GM21737 (cell line): Measurements from ENCODE around the gene RAB31.

Experiments used
- ATAC-seq: cut with Tn5 transposase; IDR thresholded peaks from one replicate; pipeline ENCODE4 v1.9.1; 2021; ENCODE audit warnings: mild to moderate bottlenecking, moderate library complexity; ENCODE audit not compliant: unreplicated experiment

The RAB31 gene

GRCh38 chr18:9690418-9691188 lies 17.5 kb upstream of the RAB31 start:
- no peak for ATAC-seq

- ATAC-seq, result no peak
Observed at GRCh38 chr18:9691235-9691634, 16.9 kb upstream of the RAB31 start.

GRCh38 chr18:9694174-9694573 lies 13.9 kb upstream of the RAB31 start:
- no peak for ATAC-seq

- no peak for ATAC-seq
Observed at GRCh38 chr18:9694952-9695495, 13.1 kb upstream of the RAB31 start.

DNA sequence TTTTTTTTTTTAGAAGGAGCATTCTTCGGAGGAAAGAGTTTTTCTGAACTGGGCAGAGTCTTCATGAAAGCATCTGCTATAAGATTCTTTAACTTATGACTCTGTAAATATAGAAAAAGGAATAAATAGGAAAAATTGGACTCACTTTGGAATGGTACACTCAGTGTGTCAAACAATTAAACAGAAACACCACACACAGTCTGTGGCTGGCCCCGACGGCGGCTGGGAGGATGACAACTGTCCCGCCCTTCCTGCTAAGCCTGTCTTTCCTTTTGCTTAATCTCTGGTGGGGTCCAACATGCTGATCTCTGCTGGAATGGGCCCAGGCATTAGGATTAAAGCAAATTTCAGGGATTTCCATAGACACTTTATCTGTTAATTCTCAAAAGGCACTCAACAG lies 12.5 kb upstream of the RAB31 start:
- ATAC-seq, result no peak

DNA sequence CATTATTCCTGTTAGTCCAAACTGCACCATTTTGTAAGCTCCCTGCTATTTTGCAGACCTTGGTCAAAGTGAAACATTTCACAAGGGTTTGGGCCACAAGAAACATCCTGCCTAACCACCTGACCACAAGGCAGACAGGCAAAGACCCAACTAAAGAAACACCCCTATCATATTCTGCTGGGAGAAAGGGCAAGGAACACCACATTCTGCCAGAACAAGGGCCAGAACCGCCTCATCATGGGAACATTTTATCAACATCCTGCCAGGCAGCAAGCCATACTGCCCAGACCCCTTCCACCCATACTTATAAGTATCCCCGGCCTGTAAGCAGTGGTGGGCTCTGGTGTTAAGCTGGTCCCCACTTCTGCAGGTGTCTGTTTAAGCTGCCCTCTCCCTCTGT lies 12.0 kb upstream of the RAB31 start:
- ATAC-seq, result no peak

DNA sequence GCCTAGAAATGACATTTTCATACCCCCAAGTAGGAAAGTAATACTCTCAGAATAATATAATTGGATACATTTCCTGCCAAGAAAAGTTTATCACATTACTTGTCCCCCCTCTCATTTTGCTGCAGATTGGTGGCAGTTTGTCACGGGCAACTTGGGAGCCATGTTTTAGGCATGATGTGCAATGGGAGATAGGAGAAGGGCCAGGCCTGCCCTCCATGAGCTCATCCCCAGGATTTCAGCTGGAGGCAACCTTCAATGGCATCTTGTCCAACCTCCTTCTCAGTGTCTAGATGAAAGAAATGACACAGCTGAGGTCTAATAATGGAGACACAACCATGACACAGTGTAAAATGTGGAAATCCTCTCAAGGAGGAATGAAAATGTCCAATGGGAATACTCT lies 11.4 kb upstream of the RAB31 start:
- ATAC-seq, result no peak

DNA sequence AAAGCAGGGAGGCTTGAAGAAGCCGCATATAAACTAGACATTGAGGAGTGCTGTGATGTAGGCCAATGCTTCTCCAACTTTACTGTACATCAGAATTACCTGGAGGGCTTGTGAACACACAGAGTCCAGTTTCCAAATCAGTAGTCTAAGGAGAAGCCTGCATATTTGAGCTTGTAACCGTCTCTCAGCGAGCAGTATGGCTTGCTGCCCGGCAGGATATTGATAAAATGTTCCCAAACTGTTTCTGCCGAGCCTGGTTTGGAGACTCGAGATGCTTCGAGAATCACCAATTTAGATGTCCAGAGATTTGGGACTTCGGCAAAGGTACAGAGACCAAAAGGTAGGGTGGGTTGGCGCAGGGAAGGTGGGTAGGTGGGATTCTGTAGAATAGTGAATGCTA lies 11.0 kb upstream of the RAB31 start:
- ATAC-seq, result no peak

DNA sequence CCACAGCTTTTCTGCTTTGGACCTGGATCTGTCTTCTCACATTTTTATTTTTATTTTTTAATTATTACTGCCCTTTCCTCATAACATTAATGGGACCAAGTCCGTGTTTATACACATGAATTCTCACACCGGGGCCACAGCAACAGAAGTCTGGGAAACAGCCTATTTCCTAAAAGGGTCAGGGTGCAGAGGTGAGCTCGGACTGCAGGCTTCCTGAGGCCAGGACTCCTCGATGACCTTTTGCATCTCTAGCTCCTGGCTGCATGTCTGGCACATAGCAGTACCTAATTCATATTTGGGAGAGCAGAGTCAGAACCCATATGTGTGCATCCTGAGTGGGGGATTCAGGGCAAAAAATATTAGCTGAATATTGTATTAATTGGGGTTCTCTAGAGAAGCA lies 9.6 kb upstream of the RAB31 start:
- ATAC-seq, result no peak

DNA sequence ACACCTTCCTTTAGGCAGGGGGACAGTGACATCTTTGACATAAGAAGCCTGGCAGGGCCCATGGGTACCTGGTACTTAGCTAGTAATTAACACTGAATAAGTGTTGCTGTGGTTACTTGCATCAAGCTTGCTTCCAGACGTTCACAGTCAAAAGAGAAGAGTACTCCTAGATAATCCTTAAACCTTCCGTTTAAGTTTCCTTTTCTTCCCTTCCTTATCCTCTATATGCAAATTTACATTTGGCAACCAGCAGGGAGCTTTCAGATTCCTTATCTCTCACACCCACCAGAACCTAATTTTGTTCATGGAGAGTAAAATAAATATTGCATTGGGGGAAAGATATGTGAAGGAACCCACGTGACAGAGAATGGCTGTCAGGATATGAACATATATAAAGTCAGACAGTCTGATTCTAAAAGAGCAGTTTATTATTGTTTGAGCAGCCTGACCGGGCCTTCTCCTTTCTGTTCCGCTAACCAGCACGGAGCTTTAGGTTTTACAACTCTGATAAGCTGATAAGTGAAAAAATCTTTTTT lies 7.8 kb upstream of the RAB31 start:
- no peak for ATAC-seq

DNA sequence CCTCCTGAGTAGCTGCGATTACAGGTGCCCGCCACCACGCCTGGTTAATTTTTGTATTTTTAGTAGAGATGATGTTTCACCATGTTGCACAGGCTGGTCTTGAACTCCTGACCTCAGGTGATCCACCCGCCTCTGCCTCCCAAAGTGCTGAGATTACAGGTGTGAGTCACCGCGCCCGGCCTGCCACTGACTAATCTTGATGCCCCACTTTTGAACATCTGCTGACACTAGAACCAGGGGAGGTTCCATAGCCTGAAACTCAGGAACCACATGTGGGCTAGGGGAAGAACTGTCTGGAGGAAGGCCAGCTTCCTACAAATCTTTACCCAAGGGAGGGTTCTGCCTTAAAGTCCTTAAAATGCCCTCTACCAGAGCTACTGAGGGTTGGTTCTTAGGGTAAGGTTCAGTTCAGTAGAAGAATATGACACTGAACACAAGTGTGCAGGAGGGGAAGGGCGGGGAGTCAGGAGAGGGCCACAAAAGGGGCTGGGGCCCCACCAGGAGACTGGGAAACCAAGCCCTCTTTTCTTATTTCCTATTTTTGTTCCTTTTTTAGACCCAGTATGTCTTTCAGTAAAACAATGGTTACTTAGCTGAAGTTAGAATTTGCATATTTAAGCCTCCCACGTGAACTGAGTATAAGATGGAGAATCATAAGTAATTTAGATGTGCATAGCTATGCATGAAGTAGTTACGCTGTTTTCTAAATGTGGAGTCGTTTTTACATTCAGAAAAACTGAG lies 6.3 kb upstream of the RAB31 start:
- ATAC-seq, result no peak

DNA sequence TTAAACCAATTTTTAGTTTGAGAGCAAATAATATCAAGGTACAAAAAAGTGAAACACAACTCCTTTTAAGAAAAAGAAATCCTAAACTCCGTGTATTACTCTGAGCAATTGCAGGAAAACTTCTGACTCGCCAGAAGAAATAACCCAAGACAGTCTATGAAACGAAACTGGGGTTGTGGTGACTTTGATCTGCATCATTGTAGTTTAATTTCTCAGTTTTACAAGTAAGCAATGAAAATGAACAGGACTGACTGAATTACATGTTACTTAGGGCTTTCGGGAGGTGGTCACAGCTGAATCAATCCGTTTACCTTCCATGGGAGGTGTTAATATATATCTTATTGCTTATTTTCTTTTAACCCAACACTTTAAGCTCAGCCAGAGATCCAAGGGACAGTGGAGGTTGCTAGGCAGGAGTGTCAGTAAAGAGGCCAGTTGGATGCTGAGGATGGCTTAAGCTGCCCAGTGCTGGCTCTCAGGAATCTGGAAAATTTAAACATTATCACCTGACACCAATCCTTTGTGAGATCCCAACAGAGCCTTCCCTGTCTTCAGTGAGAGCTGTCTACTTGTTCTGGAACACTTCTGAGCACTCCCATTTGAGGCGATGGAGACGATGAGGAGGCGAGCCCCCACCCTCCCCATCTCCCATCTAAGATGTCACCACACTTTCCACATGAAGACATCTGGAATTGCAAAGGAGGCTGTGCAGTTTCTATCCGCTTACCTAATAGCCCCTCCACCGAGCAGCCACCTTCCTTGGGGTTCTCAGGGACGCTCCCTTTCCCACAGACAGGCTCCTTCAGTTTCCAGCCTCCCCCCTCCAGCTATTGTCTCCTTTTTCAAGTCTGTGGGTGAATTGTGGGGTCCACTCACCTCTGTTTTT lies 3.6 kb upstream of the RAB31 start:
- ATAC-seq, result no peak

- ATAC-seq, result no peak
Observed at GRCh38 chr18:9705183-9705829, 2.8 kb upstream of the RAB31 start.

DNA sequence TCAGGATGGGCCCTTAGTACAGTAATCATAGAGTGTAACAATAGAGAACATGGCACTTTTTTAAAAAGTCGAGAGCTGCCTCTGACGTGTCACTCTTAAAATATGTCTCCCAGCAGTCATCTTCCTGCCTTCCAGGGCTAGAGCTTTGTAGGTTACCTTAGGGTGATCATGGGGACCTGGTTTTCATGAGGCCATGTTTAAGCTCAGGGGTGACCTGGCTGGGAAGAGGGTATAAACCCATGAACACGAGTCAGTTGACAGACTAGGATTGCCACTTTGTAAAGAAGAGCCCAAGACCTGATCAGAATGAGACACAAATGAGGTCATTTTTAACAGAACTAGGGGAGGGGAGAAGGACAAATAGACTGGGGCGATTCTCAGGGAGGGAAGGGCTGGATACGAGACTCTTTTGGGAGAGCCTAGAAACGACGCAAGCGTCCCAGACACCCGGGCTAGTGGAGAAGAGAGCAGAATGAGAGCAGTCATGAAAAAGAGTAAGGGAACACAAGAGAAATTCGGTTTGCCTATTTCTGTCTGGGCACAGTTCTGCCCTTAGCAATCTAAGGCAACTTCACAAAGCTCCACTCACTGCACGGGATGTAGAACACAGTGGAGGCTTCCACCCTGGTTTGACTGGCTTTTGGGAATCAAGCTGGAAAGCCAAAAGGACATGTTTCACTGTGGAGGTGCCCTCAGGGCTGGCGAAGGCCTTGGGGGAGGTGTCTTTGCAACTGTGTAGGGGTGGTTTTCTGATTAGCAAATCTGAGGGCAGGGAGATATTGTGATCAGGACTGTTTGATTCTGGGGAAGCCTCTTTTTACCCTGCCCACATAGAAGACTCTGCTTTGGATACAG lies 1.8 kb upstream of the RAB31 start:
- ATAC-seq, result no peak

DNA sequence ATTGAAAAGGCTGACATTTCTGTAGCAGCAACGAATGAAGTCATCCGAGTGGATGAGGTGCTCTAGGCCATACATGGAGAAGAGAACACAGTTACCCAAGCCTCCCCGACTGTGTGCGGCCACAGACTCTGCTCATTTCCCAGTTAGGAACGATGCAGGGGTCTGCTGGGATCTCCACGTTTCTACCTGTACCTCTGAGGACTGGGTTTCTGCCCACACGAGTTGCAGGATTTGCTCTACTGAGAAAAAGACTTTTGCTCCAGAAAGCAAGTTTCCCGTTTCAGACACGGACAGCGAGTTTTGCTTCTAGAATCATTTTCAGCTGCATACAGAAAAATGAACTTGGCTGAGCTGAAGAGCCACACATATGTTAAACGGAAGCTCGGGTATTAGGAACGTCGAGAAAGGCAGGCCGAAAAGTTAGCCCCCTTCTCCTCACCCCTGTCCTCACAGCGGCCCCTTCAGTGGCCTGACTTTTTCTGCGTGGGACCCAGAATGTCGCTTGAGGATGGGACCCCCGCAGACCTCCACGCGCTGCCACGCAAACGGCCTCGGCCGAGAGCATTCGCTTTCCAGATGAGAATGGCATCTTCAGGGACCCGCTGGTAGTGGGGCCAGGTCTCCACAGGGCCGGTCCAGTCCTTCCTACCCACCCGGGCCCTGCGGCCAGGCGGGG lies 582 bp upstream of the RAB31 start:
- no peak for ATAC-seq

GRCh38 chr18:9708434-9709303 lies 568 bp downstream of the RAB31 start:
- no peak for ATAC-seq

DNA sequence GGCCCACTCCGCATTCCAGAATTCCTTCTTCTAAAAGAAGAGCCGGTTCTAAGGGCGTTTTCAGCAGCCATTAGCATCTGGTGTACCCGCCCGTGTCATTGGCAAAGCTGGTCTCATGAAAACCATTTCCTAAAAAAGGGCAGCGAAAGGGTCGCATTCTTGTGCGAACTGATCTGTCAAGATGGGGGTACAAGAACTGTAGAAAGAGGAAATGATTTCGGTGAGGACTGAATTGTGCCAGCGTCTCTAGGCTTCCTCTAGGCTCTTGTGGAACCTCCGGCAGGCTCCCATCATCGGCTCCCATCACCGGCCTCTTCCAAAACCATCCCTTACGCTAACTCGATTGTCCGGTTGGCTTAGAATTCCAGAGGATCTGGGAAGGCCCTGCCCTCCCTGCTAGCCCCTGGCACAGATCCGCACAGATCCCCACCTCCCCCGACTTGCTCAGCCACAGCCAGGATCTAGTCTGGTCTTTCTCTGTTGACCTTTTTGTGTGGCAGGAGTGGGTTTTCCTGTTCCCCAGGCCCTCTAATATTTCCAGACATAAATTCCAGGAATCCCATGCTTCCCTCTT lies 1.3 kb downstream of the RAB31 start:
- ATAC-seq, result no peak

DNA sequence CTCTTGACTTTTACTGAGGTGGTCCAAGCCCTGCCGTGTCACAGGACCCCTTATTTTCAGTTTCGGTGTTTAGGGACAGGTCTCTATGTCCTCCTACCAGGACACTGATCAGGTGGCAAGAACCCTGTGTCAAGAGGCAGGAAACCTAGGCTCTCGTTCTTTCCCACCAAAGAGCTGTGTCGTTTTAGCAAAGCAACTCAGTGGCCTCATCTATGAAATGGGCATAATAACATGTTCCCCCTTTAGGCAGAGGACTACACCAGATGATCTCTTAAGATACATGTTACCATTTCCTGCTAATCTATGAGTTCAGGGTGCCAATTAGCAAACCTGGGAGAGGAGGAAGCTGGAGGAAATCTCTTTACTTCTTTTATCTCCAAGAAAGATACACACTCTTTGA lies 1.9 kb downstream of the RAB31 start:
- ATAC-seq, result no peak
